Ishikawa (cell line): ENCODE measurements around the gene CD46.

Source experiments
- CEBPB ChIP-seq: IDR thresholded peaks from 2 replicates; pipeline ENCODE4 v1.6.1; 2012
- CREB1 ChIP-seq: IDR thresholded peaks from 2 replicates; pipeline ENCODE4 v1.6.1; 2012; ENCODE audit warnings: low read depth
- RAD21 ChIP-seq: IDR thresholded peaks from 2 replicates; pipeline ENCODE4 v1.6.1; 2012; ENCODE audit warnings: low read depth
- TAF1 ChIP-seq: IDR thresholded peaks from 2 replicates; pipeline ENCODE4 v1.6.1; 2012; ENCODE audit warnings: low read depth, mild to moderate bottlenecking
- YY1 ChIP-seq: IDR thresholded peaks from 2 replicates; pipeline ENCODE4 v1.6.1; 2012; ENCODE audit warnings: low read depth
- TF ChIP-seq, protein P1 (sequence below): IDR thresholded peaks from 2 replicates; pipeline ENCODE4 v1.6.1; 2012; ENCODE audit warnings: low read depth, mild to moderate bottlenecking
- TF ChIP-seq, protein P2 (sequence below): IDR thresholded peaks from 2 replicates; pipeline ENCODE4 v1.6.1; 2012

DNA sequence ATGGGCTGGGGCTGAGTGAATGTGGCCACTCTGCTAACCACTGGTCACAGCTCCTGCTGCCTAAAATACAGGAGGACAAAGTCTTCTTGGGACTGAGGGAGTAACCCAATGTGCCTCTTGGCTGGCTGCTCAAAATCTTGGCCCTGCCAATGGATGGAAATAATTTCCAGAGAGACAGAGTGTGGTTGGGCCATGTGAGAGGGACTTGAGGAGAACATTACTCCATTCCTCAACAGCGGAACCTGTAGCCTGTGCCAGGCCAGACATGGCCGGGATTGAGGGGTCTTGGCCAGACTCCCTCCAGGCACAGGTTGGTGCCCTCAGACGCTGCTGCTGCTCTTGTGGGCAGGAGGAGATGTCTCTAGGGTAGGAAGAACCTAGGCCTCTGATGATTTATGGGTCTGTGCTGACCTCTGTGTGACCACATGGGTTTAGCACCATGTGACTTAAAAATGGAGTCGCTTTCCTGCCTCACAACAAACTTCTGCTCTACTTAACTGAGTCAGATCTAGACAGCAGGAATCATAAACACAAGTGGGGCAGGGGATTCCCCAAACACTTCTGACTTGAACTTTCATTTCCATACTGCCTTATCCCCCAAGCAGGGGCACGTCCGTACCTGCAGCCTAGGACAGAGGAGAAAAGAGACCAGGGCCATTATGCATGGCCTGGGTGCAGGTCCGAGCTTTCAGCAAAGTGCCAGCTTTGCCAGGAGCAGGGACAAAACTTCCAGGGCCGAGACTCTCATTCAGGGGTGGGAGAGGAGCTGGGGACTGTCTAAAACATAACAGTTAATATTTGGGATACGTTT, 79.9 kb downstream of the CD46 start:
- TF ChIP-seq, protein P1, sequence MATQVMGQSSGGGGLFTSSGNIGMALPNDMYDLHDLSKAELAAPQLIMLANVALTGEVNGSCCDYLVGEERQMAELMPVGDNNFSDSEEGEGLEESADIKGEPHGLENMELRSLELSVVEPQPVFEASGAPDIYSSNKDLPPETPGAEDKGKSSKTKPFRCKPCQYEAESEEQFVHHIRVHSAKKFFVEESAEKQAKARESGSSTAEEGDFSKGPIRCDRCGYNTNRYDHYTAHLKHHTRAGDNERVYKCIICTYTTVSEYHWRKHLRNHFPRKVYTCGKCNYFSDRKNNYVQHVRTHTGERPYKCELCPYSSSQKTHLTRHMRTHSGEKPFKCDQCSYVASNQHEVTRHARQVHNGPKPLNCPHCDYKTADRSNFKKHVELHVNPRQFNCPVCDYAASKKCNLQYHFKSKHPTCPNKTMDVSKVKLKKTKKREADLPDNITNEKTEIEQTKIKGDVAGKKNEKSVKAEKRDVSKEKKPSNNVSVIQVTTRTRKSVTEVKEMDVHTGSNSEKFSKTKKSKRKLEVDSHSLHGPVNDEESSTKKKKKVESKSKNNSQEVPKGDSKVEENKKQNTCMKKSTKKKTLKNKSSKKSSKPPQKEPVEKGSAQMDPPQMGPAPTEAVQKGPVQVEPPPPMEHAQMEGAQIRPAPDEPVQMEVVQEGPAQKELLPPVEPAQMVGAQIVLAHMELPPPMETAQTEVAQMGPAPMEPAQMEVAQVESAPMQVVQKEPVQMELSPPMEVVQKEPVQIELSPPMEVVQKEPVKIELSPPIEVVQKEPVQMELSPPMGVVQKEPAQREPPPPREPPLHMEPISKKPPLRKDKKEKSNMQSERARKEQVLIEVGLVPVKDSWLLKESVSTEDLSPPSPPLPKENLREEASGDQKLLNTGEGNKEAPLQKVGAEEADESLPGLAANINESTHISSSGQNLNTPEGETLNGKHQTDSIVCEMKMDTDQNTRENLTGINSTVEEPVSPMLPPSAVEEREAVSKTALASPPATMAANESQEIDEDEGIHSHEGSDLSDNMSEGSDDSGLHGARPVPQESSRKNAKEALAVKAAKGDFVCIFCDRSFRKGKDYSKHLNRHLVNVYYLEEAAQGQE: no peak
- TF ChIP-seq CREB1 (no peak), RAD21 (no peak), TAF1 (no peak), YY1 (no peak), CEBPB (no peak)
- TF ChIP-seq, protein P2, sequence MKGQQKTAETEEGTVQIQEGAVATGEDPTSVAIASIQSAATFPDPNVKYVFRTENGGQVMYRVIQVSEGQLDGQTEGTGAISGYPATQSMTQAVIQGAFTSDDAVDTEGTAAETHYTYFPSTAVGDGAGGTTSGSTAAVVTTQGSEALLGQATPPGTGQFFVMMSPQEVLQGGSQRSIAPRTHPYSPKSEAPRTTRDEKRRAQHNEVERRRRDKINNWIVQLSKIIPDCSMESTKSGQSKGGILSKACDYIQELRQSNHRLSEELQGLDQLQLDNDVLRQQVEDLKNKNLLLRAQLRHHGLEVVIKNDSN: no peak
